Epithelial cell of esophagus (primary cell): ENCODE data around the gene TRIM37.

Experiments used
- DNase-seq: peaks from one replicate; pipeline ENCODE4 v3.0.0; 2010; ENCODE audit warnings: low read depth
- H3K4me3 ChIP-seq: 2 replicates; pipeline ENCODE4 v1.5.1; 2011; ENCODE audit warnings: mild to moderate bottlenecking, low read length, control low read depth
- CTCF ChIP-seq: IDR thresholded peaks from 2 replicates; pipeline ENCODE4 v1.5.1; 2011; ENCODE audit warnings: low read depth, mild to moderate bottlenecking, low read length, control low read depth, inconsistent platforms; ENCODE audit not compliant: insufficient read depth; ENCODE audit errors: missing control alignments

Gene TRIM37

GRCh38 chr17:59018019-59018418 is 88.7 kb downstream of the TRIM37 start:
- H3K4me3 ChIP-seq: no peak overlapping the region
- no peak for DNase-seq
- no peak for TF ChIP-seq CTCF

GRCh38 chr17:59011975-59012374 is 94.7 kb downstream of the TRIM37 start:
- H3K4me3 ChIP-seq: no peak overlapping the region
- no peak for DNase-seq
- TF ChIP-seq CTCF: no peak

GRCh38 chr17:59010026-59010425 is 96.7 kb downstream of the TRIM37 start:
- H3K4me3 ChIP-seq: no peak overlapping the region
- no peak for DNase-seq
- TF ChIP-seq CTCF: no peak

GRCh38 chr17:59008737-59009136 is 97.9 kb downstream of the TRIM37 start:
- no peak overlapping the region for H3K4me3 ChIP-seq
- no peak for TF ChIP-seq CTCF
- DNase-seq: no peak

- no peak for TF ChIP-seq CTCF
- no peak overlapping the region for H3K4me3 ChIP-seq
- no peak for DNase-seq
Measured at GRCh38 chr17:59007995-59008394, 98.7 kb downstream of the TRIM37 start.

- TF ChIP-seq CTCF: peak; percentile 99
- no peak overlapping the region for H3K4me3 ChIP-seq
- DNase-seq: peak; percentile 61
Measured at GRCh38 chr17:59004338-59005111, 102.2 kb downstream of the TRIM37 start.

GRCh38 chr17:59003860-59004259 is 102.8 kb downstream of the TRIM37 start:
- no peak for DNase-seq
- no peak for TF ChIP-seq CTCF
- no peak overlapping the region for H3K4me3 ChIP-seq
